HG03135 (cell line): ENCODE results near the gene RAX2.
"Not testable (repeated sequence)": the region's sequence is repeated elsewhere in the genome, so short reads cannot be mapped to it uniquely, and the experiment has no call there.

Experiments
- ATAC-seq: cut with Tn5 transposase; IDR thresholded peaks from one replicate; pipeline ENCODE4 v1.9.1; 2021; ENCODE audit warnings: mild to moderate bottlenecking, moderate library complexity; ENCODE audit not compliant: unreplicated experiment

The RAX2 gene

GRCh38 chr19:3762130-3762473 is 9.9 kb downstream of the RAX2 start:
- ATAC-seq, result no peak

GRCh38 chr19:3761382-3762129 is 10.5 kb downstream of the RAX2 start, which contains the start of gene APBA3:
Gene APBA3 (minus strand): TSS chr19:3761692. CDS start chr19:3760264, 1,428 bp downstream.
- peak; percentile 49 for ATAC-seq

- ATAC-seq, result no peak
Observed at GRCh38 chr19:3760871-3761361, 11.1 kb downstream of the RAX2 start.

- no peak for ATAC-seq
Observed at GRCh38 chr19:3759482-3760254, 12.4 kb downstream of the RAX2 start.

- not testable (repeated sequence) for ATAC-seq
Observed at GRCh38 chr19:3758297-3758696, 13.7 kb downstream of the RAX2 start.

- not testable (repeated sequence) for ATAC-seq
Observed at GRCh38 chr19:3757705-3758104, 14.3 kb downstream of the RAX2 start.

GRCh38 chr19:3753631-3754410 is 18.2 kb downstream of the RAX2 start:
- ATAC-seq, result no peak

- ATAC-seq, result no peak
Observed at GRCh38 chr19:3752492-3752891, 19.5 kb downstream of the RAX2 start.

- ATAC-seq, result no peak
Observed at GRCh38 chr19:3751236-3751635, 20.8 kb downstream of the RAX2 start.

- no peak for ATAC-seq
Observed at GRCh38 chr19:3750211-3750610, 21.8 kb downstream of the RAX2 start.

GRCh38 chr19:3748965-3749364 is 23.1 kb downstream of the RAX2 start:
- no peak for ATAC-seq

GRCh38 chr19:3746371-3747056 is 25.5 kb downstream of the RAX2 start:
- no peak for ATAC-seq

- ATAC-seq, result no peak
Observed at GRCh38 chr19:3745363-3746045, 26.5 kb downstream of the RAX2 start.

- ATAC-seq, result no peak
Observed at GRCh38 chr19:3743486-3743885, 28.5 kb downstream of the RAX2 start.

- ATAC-seq, result no peak
Observed at GRCh38 chr19:3740431-3740830, 31.6 kb downstream of the RAX2 start.

GRCh38 chr19:3738477-3739220 is 33.4 kb downstream of the RAX2 start:
- no peak for ATAC-seq

GRCh38 chr19:3737487-3738205 is 34.4 kb downstream of the RAX2 start:
- ATAC-seq, result no peak

GRCh38 chr19:3736106-3736724 is 35.8 kb downstream of the RAX2 start:
- no peak for ATAC-seq

- ATAC-seq, result no peak
Observed at GRCh38 chr19:3734310-3734600, 37.8 kb downstream of the RAX2 start.
